GM21528 (cell line): ENCODE results near the gene HYAL4.
"Not testable (repeated sequence)": the region's sequence is repeated elsewhere in the genome, so short reads cannot be mapped to it uniquely, and the experiment has no call there.

Experiments
- ATAC-seq: cut with Tn5 transposase; IDR thresholded peaks from one replicate; pipeline ENCODE4 v1.9.1; 2021; ENCODE audit warnings: mild to moderate bottlenecking, moderate library complexity; ENCODE audit not compliant: unreplicated experiment, low FRiP score

Gene HYAL4, protein sequence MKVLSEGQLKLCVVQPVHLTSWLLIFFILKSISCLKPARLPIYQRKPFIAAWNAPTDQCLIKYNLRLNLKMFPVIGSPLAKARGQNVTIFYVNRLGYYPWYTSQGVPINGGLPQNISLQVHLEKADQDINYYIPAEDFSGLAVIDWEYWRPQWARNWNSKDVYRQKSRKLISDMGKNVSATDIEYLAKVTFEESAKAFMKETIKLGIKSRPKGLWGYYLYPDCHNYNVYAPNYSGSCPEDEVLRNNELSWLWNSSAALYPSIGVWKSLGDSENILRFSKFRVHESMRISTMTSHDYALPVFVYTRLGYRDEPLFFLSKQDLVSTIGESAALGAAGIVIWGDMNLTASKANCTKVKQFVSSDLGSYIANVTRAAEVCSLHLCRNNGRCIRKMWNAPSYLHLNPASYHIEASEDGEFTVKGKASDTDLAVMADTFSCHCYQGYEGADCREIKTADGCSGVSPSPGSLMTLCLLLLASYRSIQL

DNA sequence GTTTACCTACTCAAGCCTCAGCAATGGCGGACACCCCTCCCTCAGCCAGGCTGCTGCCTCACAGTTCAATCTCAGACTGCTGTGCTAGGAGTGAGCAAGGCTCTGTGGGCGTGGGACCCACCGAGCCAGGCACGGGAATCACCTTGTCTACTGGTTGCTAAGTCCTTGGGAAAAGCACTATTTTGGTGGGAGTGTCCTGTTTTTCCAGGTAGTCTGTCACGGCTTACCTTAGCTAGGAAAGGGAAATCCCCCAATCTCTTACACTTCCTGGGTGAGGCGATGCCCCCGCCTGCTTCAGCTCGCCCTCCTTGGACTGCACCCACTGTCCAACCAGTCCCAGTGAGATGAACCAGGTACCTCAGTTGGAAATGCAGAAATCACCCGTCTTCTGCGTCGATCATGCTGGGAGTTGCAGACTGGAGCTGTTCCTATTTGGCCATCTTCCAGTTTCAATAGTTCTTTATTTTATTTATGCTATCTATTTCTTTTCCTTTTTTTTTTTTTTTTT lies at the start of gene HYAL4:
Gene HYAL4 (plus strand): TSS at position 458 of the 508 bp plus-strand sequence. CDS start 23,105 bp downstream, outside the sequence.
- ATAC-seq, result no peak

DNA sequence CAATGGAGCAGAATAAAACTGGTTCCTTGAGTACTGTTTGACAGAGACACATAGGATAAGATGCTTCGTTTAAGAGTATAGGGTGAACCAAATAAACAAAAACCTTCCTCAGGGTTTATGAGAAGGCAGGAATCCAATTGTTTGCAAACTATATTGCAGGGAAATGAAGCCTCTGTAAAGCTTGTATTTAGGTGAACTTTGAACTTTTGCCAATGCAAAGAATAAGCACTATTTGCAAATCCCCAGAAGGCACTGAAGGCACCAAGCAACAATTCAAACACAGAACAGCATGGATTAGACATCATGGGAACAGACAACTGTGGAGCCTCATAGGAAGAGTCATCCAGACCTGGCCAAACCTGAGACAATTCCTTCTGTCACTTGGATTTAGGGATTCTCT lies 49.1 kb upstream of the HYAL4 start:
- ATAC-seq, result no peak

GRCh38 chr7:123796568-123796967 lies 48.4 kb upstream of the HYAL4 start:
- no peak for ATAC-seq

DNA sequence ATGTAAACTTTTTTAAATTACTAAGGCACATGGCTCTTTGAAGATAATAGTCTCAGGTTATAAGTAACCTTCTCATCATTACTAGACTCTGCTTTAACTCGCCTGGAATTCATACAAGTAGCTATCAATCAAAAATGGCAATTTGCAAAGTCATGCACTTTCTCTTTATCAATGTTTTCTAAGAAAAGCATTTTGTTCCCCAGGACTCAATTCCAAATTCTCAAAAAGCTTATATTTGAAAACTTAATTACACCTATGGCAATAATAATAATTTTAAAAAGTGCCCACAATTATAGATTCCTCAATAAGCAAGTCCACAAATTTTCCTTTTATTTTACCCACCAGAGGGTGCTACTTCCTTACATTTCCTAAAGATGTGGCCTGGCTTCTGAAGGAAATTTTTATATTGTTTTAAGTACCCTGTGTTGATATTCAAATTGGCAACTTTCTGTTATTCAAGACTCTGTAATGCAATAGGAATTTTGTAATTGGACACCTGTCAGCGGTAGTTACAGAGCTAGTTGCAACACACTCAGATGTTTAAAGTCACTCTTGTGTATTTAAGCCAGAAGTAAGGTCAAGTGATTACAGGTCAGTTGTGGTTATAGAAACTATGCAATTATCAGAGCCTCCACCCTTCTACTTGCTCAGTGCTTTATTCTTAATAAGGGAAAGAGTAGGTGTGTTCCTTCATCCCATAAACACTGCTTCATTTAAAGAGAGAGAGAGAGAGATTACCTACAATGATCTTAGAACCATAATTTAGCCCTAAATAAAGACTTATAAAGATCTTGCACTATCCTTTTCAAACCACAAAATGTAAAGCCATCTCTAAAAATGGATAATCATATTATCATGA lies 47.1 kb upstream of the HYAL4 start:
- no peak for ATAC-seq

DNA sequence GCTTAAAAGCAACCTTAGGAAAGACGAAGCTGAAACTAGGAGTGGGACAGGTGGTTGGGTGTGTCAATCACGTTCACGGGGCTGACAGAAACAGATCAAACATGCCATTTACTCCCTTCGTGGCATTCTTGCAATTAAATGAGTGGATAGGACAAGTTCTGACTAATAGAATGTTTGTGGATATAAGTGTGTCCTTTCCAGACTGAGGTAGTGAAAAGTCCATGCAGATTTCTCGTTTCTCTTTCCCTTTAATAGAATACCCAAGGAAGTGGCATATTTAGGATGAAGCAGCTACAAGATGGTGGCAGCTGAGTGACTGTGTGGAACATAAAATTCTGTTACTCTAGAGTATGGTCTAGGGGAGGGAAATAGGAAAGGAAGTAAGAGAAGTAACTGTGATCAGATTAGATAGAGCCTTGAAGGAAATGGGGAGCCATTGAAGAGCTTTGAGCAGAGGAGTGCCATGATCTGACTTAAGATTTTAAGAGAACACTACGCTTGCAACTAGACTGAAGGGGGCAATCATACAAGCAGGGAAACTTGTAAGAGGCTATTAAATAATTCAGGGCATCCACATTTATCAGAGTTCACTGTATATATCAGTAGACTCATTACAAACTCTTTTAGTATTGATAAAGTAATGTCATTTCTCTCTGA lies 46.3 kb upstream of the HYAL4 start:
- ATAC-seq, result no peak

- no peak for ATAC-seq
Measured at GRCh38 chr7:123802249-123802648, 42.7 kb upstream of the HYAL4 start.

GRCh38 chr7:123805287-123805686 lies 39.7 kb upstream of the HYAL4 start:
- no peak for ATAC-seq

- ATAC-seq, result no peak
Measured at GRCh38 chr7:123809471-123809870, 35.5 kb upstream of the HYAL4 start.

GRCh38 chr7:123811056-123811455 lies 33.9 kb upstream of the HYAL4 start:
- no peak for ATAC-seq

- ATAC-seq, result no peak
Measured at GRCh38 chr7:123816916-123817315, 28.1 kb upstream of the HYAL4 start.

DNA sequence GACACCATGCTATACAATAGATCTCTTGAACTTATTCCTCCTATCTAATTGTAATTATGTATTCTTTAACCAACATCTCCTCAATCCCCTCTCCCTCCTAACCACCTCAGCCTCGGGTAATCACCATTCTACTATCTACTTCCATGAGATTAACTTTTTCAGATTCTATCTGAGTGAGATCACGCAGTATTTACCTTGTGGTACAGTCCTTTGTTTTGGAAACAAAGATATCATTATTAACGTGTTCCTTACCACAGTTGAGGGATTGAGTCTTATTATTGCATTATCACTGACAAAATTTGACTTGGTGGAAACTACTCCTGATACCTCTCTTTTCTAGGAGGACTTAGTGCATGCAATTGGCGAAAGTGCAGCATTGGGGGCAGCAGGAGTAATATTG lies 26.0 kb upstream of the HYAL4 start:
- ATAC-seq, result no peak

DNA sequence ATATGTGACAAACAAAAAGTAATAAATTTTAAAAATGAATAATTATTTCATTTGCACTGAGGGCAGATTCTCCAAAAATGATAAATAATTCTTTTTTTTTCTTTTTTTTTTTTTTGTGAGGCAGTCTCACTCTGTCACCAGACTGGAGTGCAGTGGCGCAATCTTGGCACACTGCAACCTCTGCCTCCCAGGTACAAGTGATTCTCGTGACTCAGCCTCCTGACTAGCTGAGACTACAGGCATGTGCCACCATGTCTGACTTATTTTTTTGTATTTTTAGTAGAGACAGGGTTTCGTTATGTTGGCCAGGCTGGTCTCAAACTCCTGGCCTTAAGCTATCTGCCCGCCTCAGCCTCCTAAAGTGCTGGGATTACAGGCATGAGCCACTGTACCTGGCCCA lies 25.2 kb upstream of the HYAL4 start:
- ATAC-seq, result not testable (repeated sequence)

DNA sequence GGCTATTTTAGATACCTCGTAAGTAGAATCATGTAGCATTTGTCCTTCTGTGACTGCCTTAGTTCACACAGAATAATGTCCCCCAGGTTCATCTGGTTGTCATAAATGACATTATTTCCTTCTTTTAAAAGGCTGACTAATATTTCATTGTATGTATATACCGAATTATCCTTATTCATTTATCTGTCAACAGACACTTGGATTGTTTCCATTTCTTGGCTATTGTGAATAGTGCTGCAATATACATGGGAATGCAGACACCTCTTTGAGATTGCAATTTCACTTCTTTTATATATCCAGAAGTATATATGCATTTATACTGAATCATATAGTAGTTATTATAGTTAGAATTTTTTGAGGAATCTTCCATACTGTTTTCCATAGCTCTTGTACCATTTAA lies 24.1 kb upstream of the HYAL4 start:
- ATAC-seq, result no peak

DNA sequence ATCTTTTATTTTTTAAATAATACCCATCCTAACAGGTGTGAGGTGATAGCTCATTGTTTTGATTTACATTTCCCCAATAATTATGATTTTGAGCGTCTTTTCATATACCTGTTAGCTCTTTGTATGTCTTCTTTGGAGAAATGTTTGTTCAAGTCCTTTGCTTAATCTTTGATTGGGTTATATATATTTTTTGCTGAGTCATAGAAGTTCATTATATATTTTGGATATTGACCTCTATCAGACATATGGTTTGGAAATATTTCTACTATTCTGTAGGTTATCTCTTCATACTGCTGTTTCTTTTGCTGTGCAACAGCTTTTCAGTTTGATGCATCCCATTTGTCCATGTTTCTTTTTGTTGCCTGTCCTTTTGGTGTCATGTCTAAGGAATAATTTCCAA lies 23.6 kb upstream of the HYAL4 start:
- no peak for ATAC-seq

DNA sequence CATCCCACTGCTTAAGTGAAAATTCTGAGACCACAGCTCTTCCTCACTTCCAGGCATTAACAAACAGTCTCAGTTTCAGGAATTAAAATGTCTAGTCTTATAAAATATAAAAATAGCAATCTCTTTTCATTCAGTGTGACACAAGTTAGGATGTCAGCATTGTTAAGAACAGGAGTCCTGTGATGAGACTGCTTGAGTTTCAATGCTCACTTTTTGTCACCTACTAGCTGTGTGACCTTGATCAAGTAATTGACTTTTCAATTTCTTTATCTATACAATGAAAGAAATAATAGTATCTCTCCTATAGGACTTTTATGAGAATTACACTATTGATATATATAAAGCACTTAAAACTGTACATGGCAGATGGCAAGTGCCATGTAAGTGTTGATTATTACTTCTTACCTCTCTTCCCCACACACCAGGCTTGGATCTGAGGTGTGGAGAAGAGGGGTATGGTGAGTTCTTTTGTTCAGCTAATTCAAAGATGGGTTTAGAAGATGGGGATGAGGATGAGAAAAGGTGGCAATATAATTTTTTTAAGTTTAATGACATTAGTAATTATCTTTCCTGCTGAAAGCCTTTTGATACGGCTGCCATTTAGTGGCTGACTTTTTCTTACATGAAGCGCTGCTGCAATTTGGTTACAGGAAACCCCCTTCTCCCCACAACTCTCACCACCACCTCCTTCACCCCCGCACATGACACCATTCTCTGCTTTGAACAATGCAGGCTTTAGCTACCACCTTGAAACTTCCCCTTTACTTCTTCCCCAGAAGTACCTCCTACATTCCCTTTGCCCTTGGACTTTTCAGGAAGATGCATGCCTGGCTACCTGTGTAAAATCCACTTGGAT lies 20.8 kb upstream of the HYAL4 start:
- peak; percentile 96 for ATAC-seq

GRCh38 chr7:123824754-123825067 lies 20.3 kb upstream of the HYAL4 start:
- ATAC-seq, result peak; percentile 59

GRCh38 chr7:123828805-123829204 lies 16.2 kb upstream of the HYAL4 start:
- ATAC-seq, result no peak

DNA sequence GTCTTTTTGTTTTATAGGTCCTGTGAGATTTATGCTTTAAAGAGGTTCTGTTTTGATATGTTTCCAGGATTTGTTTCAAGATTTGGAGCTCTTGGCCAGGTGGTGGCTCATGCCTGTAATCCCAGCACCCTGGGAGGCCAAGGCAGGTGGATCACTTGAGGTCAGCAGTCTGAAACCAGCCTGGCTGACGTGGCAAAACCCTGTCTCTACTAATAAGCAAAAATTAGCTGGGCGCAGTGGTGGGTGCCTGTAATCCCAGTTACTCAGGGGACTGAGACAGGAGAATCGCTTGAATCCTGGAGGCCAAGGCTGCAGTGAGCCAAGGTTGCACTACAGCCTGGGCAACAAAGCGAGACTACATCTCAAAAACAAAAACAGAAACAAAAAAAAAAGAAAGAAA lies 8.3 kb upstream of the HYAL4 start:
- ATAC-seq, result no peak

- not testable (repeated sequence) for ATAC-seq
Measured at GRCh38 chr7:123839106-123839505, 5.9 kb upstream of the HYAL4 start.

DNA sequence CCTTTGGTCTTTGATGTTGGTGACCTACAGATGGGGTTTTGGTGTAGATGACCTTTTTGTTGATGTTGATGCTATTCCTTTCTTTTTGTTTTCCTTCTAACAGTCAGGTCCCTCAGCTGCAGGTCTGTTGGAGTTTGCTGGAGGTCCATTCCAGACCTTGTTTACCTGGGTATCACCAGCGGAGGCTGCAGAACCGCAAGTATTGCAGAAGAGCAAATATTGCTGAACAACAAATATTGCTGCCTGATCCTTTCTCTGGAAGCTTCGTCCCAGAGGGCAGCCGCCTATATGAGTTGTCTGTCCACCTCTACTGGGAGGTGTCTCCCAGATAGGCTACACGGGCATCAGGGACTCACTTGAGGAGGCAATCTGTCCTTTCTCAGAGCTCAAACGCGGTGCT lies 827 bp upstream of the HYAL4 start:
- ATAC-seq, result not testable (repeated sequence)
